Neural progenitor cell (in vitro differentiated cells): Measurements from ENCODE around the gene ZNF524. TPM values are rescaled to one million over a fixed set of nuclear protein-coding genes. Genes with fewer than 3 reads are reported as not detected.

Experiments
- DNase-seq: peaks from one replicate; pipeline ENCODE4 v3.0.0-alpha.2; 2016; ENCODE audit warnings: low spot score
- H2AFZ ChIP-seq: fragments of 200-600 bp; sonication (generic); replicated peaks from 2 replicates; pipeline ENCODE4 v1.6.1; 2016; ENCODE audit warnings: antibody characterized with exemption
- H3F3A ChIP-seq: fragments of 200-600 bp; sonication (generic); 2 replicates; pipeline ENCODE4 v1.6.1; 2016; ENCODE audit warnings: antibody characterized with exemption, low read depth
- H3K27ac ChIP-seq: fragments of 200-600 bp; sonication (generic); 2 replicates; pipeline ENCODE4 v1.5.1; 2016; ENCODE audit warnings: mild to moderate bottlenecking
- H3K27me3 ChIP-seq: fragments of 200-600 bp; sonication (generic); 2 replicates; pipeline ENCODE4 v1.6.1; 2016; ENCODE audit warnings: mild to moderate bottlenecking, moderate library complexity
- H3K36me3 ChIP-seq: fragments of 200-600 bp; sonication (generic); 2 replicates; pipeline ENCODE4 v1.5.1; 2016
- H3K4me1 ChIP-seq: fragments of 200-600 bp; sonication (generic); 2 replicates; pipeline ENCODE4 v1.6.1; 2016; ENCODE audit warnings: mixed run types
- H3K4me2 ChIP-seq: fragments of 200-600 bp; sonication (generic); 2 replicates; pipeline ENCODE4 v1.6.1; 2016
- H3K4me3 ChIP-seq: fragments of 200-600 bp; sonication (generic); 2 replicates; pipeline ENCODE4 v1.5.1; 2016
- H3K79me2 ChIP-seq: fragments of 200-600 bp; sonication (generic); 2 replicates; pipeline ENCODE4 v1.6.1; 2016; ENCODE audit warnings: low read depth
- H3K9ac ChIP-seq: fragments of 200-600 bp; sonication (generic); 2 replicates; pipeline ENCODE4 v1.6.1; 2016
- H3K9me3 ChIP-seq: fragments of 200-600 bp; sonication (generic); 2 replicates; pipeline ENCODE4 v1.5.1; 2016; ENCODE audit warnings: low read depth
- H4K20me1 ChIP-seq: fragments of 200-600 bp; sonication (generic); 2 replicates; pipeline ENCODE4 v1.6.1; 2016; ENCODE audit warnings: low read depth
- H3K27ac Mint-ChIP-seq: 3 replicates; pipeline ENCODE4 v1.8.0; 2021; ENCODE audit warnings: mixed read lengths
- H3K27me3 Mint-ChIP-seq: 2 replicates; pipeline ENCODE4 v1.8.0; 2022; ENCODE audit warnings: low read depth, mild to moderate bottlenecking, inconsistent platforms, moderate library complexity, mixed read lengths; ENCODE audit not compliant: insufficient read depth
- H3K36me3 Mint-ChIP-seq: 3 replicates; pipeline ENCODE4 v1.8.0; 2021; ENCODE audit warnings: mixed read lengths
- H3K4me1 Mint-ChIP-seq: 3 replicates; pipeline ENCODE4 v1.8.0; 2021; ENCODE audit warnings: mixed read lengths
- H3K4me3 Mint-ChIP-seq: 3 replicates; pipeline ENCODE4 v1.8.0; 2021; ENCODE audit warnings: mild to moderate bottlenecking, moderate library complexity, mixed read lengths
- H3K9me3 Mint-ChIP-seq: 3 replicates; pipeline ENCODE4 v1.8.0; 2020; ENCODE audit warnings: mixed read lengths
- CTCF ChIP-seq: fragments of 200-600 bp; sonication (generic); IDR thresholded peaks from 2 replicates; pipeline ENCODE4 v1.5.1; 2017; ENCODE audit warnings: antibody characterized with exemption, mild to moderate bottlenecking
- EZH2 ChIP-seq: fragments of 200-600 bp; sonication (generic); IDR thresholded peaks from 2 replicates; pipeline ENCODE4 v1.6.1; 2017; ENCODE audit warnings: antibody characterized with exemption, mild to moderate bottlenecking, moderate library complexity
- EZH2phosphoT487 ChIP-seq: fragments of 200-600 bp; sonication (generic); IDR thresholded peaks from 2 replicates; pipeline ENCODE4 v1.6.1; 2017; ENCODE audit warnings: antibody characterized with exemption
- total RNA-seq: library from RNA; depleted of rRNA; stranded (reverse); fragments of >200 nt; gene quantifications from 2 replicates; pipeline ENCODE4 v1.2.3, GENCODE V29; 2015; ENCODE audit warnings: low replicate concordance

The ZNF524 gene
- total RNA-seq, 1 donor from 2014 or later, result 3.2 TPM

GRCh38 chr19:55559684-55560083 is 40.4 kb upstream of the ZNF524 start:
- no peaks in the 10 kb centered on the region for H3K9me3 Mint-ChIP-seq
- peaks cover 13% of the 10 kb centered on the region for H3K27me3 Mint-ChIP-seq
- Histone ChIP-seq H3F3A (peaks cover 9% of the 10 kb centered on the region), H3K9ac (no peak overlapping the region), H3K27me3 (no peaks in the 10 kb centered on the region), H2AFZ (no peak overlapping the region), H4K20me1 (no peaks in the 10 kb centered on the region), H3K4me2 (no peak overlapping the region), H3K27ac (no peak overlapping the region), H3K9me3 (no peaks in the 10 kb centered on the region), H3K79me2 (no peaks in the 10 kb centered on the region), H3K36me3 (no peaks in the 10 kb centered on the region), H3K4me1 (peaks cover 9% of the 10 kb centered on the region), H3K4me3 (no peak overlapping the region)
- H3K36me3 Mint-ChIP-seq, result no peaks in the 10 kb centered on the region
- TF ChIP-seq EZH2 (no peak), EZH2phosphoT487 (no peak), CTCF (no peak)
- H3K4me3 Mint-ChIP-seq, result no peak overlapping the region
- DNase-seq, result no peak
- peaks cover 36% of the 10 kb centered on the region for H3K4me1 Mint-ChIP-seq
- H3K27ac Mint-ChIP-seq, result peak overlapping the region; percentile 42

GRCh38 chr19:55563261-55563690 is 36.8 kb upstream of the ZNF524 start:
- Histone ChIP-seq H3K9ac (no peak overlapping the region), H3K79me2 (no peaks in the 10 kb centered on the region), H3K27ac (no peak overlapping the region), H3K4me1 (no peaks in the 10 kb centered on the region), H3K4me2 (no peak overlapping the region), H3F3A (no peaks in the 10 kb centered on the region), H2AFZ (peak overlapping the region; percentile 26), H3K27me3 (no peaks in the 10 kb centered on the region), H4K20me1 (no peaks in the 10 kb centered on the region), H3K36me3 (no peaks in the 10 kb centered on the region), H3K9me3 (no peaks in the 10 kb centered on the region), H3K4me3 (no peak overlapping the region)
- no peak overlapping the region for H3K4me3 Mint-ChIP-seq
- H3K36me3 Mint-ChIP-seq, result no peaks in the 10 kb centered on the region
- TF ChIP-seq CTCF, result no peak
- no peak for TF ChIP-seq EZH2phosphoT487
- TF ChIP-seq EZH2, result no peak
- H3K9me3 Mint-ChIP-seq, result no peaks in the 10 kb centered on the region
- H3K27me3 Mint-ChIP-seq, result peaks cover 6% of the 10 kb centered on the region
- peak overlapping the region; percentile 90 for H3K27ac Mint-ChIP-seq
- no peak for DNase-seq
- peaks cover 17% of the 10 kb centered on the region for H3K4me1 Mint-ChIP-seq

GRCh38 chr19:55566823-55567222 is 33.3 kb upstream of the ZNF524 start:
- H2AFZ ChIP-seq, result no peak overlapping the region

More at GRCh38 chr19:55566823-55567222, 33.3 kb upstream of the ZNF524 start:
- H3K27me3 Mint-ChIP-seq, result peaks cover 2% of the 10 kb centered on the region
- TF ChIP-seq CTCF (no peak), EZH2 (no peak), EZH2phosphoT487 (no peak)
- H3K9ac ChIP-seq, result no peak overlapping the region
- no peak overlapping the region for H3K4me2 ChIP-seq
- no peaks in the 10 kb centered on the region for H3K9me3 ChIP-seq
- H3K79me2 ChIP-seq, result no peaks in the 10 kb centered on the region
- no peaks in the 10 kb centered on the region for H3F3A ChIP-seq
- no peaks in the 10 kb centered on the region for H3K9me3 Mint-ChIP-seq
- peak overlapping the region; percentile 64 for H3K27ac Mint-ChIP-seq
- no peak for DNase-seq
- H3K4me1 Mint-ChIP-seq, result peaks cover 17% of the 10 kb centered on the region
- no peaks in the 10 kb centered on the region for H3K36me3 Mint-ChIP-seq
- H3K4me3 ChIP-seq, result no peak overlapping the region
- no peaks in the 10 kb centered on the region for H4K20me1 ChIP-seq
- no peaks in the 10 kb centered on the region for H3K27me3 ChIP-seq
- no peak overlapping the region for H3K27ac ChIP-seq
- no peak overlapping the region for H3K4me3 Mint-ChIP-seq
- H3K4me1 ChIP-seq, result no peaks in the 10 kb centered on the region
- no peaks in the 10 kb centered on the region for H3K36me3 ChIP-seq
